Mesangial cell (primary cell): ENCODE measurements around the gene PVALB. TPM values are rescaled to one million over a fixed set of nuclear protein-coding genes. Genes with fewer than 3 reads are reported as not detected.

Experiments used
- total RNA-seq: library from RNA; depleted of rRNA; stranded (reverse); fragments of >200 nt; gene quantifications from 2 replicates; pipeline ENCODE4 v1.2.3, GENCODE V29; 2015

Gene PVALB, protein sequence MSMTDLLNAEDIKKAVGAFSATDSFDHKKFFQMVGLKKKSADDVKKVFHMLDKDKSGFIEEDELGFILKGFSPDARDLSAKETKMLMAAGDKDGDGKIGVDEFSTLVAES
- not detected in 2 replicates for total RNA-seq

DNA sequence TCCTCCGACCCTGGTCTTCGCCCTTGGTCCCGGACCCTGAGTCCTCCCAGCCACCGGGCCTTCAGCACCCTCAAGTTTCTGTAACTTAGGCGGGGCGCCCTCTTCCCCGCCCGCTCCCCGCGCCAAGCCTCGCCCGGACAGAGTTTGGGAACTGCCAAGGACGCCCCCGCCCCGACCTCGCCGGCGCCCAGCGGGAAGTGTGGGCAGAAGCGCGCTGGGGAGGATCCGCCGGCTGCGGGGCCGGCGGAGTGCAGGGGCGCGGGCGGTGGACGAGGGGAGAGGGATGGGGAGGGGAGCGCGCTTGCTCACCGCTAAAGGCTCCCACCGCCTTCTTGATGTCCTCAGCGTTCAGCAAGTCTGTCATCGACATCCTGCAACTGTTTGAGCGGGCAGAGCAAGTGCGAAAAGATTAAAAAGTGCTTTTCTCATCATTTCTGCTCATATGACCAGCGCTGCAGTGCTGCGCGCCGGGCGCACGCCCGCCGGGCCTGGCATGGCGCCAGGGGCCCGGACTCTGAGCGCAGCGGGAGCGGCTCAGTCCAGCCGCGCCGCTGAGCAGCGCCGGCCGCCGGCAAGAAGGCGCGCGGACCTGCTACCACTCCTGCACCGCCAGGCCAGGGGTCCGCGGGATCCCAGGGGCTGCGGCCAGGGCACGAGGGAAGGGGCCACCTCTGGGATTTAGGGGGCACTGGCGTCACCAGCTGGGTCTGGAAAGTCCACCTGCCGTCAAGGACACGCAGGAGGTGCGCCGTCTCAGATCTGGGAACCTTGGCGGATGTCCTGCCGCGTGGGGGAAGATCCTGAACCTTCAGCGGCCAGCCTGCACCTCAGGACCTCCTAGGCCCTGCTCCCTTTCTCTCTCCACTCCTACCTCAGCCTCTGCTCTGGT lies at the start of gene PVALB:
Gene PVALB (minus strand): TSS at position 400 of the 889 bp plus-strand sequence. CDS start 30 bp downstream, at position 370.

DNA sequence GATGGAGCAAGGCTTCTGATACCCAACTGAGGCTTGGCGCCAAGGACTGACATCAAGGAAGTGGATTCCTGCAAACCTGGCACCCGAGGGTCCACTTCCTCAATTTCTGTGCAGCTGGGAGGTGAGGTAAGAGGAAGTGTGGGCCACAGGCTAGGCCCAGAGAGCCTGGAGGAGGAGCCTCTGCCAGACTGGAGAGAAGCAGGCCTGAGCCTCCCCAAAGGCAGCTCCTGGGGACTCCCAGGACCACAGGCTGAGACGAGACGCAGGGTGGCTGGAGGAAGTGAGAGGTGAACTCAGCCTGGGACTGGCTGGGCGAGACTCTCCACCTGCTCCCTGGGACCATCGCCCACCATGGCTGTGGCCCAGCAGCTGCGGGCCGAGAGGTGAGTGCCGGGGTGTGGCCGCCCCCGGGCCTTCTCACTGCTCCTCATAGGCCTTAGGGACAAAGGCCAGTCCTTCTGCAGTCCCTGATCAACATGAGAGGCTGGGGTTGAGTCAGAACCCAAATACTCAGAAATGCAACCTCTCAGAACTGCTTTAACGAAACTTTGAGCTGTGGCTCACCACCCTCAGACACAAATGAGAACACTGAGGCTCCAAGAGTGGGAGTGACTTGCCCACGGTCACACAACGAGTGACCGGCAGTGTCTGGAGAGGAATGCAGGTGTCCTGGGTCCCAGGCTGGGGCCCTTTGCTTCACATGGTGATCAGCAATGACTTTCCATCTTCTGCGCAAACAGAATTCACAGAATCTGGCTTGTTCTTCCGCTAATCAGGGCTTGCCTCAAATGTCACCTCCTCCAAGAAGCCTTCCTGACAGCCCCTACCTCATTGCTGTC lies 44.2 kb upstream of the PVALB start, which contains the start of gene NCF4:
Gene NCF4 (plus strand): TSS at position 186 of the 839 bp plus-strand sequence. CDS start 166 bp downstream, at position 352.

GRCh38 chr22:36775964-36776669 lies 40.7 kb downstream of the PVALB start, which contains the start of gene IFT27:
TSS of gene IFT27 (minus strand) at chr22:36776119. CDS start at chr22:36775707, 412 bp downstream.

Other genes with a start within 250 kb of the PVALB start
- not detected in 2 replicates for gene CACNG2, start 113.3 kb downstream of the PVALB start, total RNA-seq
- 10.6 and 21.6 TPM in 2 replicates for gene IFT27, start 40.9 kb downstream of the PVALB start, total RNA-seq
- gene NCF4, start 44.0 kb upstream of the PVALB start, total RNA-seq = not detected in 2 replicates
- not detected in 2 replicates for gene CSF2RB, start 96.6 kb upstream of the PVALB start, total RNA-seq
- gene TST, start 202.4 kb upstream of the PVALB start, total RNA-seq = 45.5 and 101 TPM in 2 replicates
- 227 and 267 TPM in 2 replicates for gene MPST, start 202.7 kb upstream of the PVALB start, total RNA-seq
- gene KCTD17, start 234.7 kb upstream of the PVALB start, total RNA-seq = 34.7 and 35.8 TPM in 2 replicates